CD4-positive, alpha-beta T cell treated with Interferon gamma for 1 hour (primary cell): Measurements from ENCODE around the gene BEND4.
"Not testable (repeated sequence)": the region's sequence is repeated elsewhere in the genome, so short reads cannot be mapped to it uniquely, and the experiment has no call there.

Source experiments
- DNase-seq: peaks from one replicate; pipeline ENCODE4 v3.0.0-alpha.2; 2020

BEND4 gene

GRCh38 chr4:42152507-42153504, at the start of gene BEND4:
Gene BEND4, minus strand, starts transcription at chr4:42152655. Its CDS starts 512 bp downstream, at chr4:42152143.
- DNase-seq: peak; percentile 39

GRCh38 chr4:42197341-42197740, 44.9 kb upstream of the BEND4 start:
- DNase-seq: no peak

GRCh38 chr4:42172921-42173320, 20.5 kb upstream of the BEND4 start:
- DNase-seq: no peak

GRCh38 chr4:42172128-42172790, 19.8 kb upstream of the BEND4 start:
- DNase-seq: no peak

GRCh38 chr4:42167709-42168108, 15.3 kb upstream of the BEND4 start:
- DNase-seq: no peak

GRCh38 chr4:42166186-42166585, 13.7 kb upstream of the BEND4 start:
- not testable (repeated sequence) for DNase-seq

- DNase-seq: no peak
Measured at GRCh38 chr4:42159271-42160001, 7.0 kb upstream of the BEND4 start.

- DNase-seq: peak; percentile 77
Measured at GRCh38 chr4:42151568-42152506, 618 bp downstream of the BEND4 start.

GRCh38 chr4:42150653-42151567, 1.5 kb downstream of the BEND4 start:
- no peak for DNase-seq

- no peak for DNase-seq
Measured at GRCh38 chr4:42149004-42149403, 3.5 kb downstream of the BEND4 start.

GRCh38 chr4:42148425-42148824, 4.0 kb downstream of the BEND4 start:
- no peak for DNase-seq

GRCh38 chr4:42144028-42144427, 8.4 kb downstream of the BEND4 start:
- DNase-seq: no peak

GRCh38 chr4:42142591-42142990, 9.9 kb downstream of the BEND4 start:
- no peak for DNase-seq

- no peak for DNase-seq
Measured at GRCh38 chr4:42136371-42136770, 16.1 kb downstream of the BEND4 start.

- no peak for DNase-seq
Measured at GRCh38 chr4:42133006-42133405, 19.4 kb downstream of the BEND4 start.

- no peak for DNase-seq
Measured at GRCh38 chr4:42132099-42132498, 20.4 kb downstream of the BEND4 start.

- DNase-seq: no peak
Measured at GRCh38 chr4:42123071-42123644, 29.3 kb downstream of the BEND4 start.

- DNase-seq: no peak
Measured at GRCh38 chr4:42122237-42122636, 30.2 kb downstream of the BEND4 start.

- no peak for DNase-seq
Measured at GRCh38 chr4:42119886-42120285, 32.6 kb downstream of the BEND4 start.

- DNase-seq: no peak
Measured at GRCh38 chr4:42112846-42113245, 39.6 kb downstream of the BEND4 start.

- no peak for DNase-seq
Measured at GRCh38 chr4:42104521-42104920, 47.9 kb downstream of the BEND4 start.
